ENCODE data around the gene CFAP46. TPM values are rescaled to one million over a fixed set of nuclear protein-coding genes. Genes with fewer than 3 reads are reported as not detected.

CFAP46 gene
- total RNA-seq, 2 experiments from 2014 or later: not detected

- Mint-ChIP-seq H3K4me3 (no peak overlapping the region), H3K27me3 (peaks cover 4% of the 10 kb centered on the region), H3K9me3 (no peaks in the 10 kb centered on the region), H3K4me1 (ENCODE audit: low read depth) (peaks cover 12% of the 10 kb centered on the region), H3K36me3 (ENCODE audit: low read depth) (no peaks in the 10 kb centered on the region), H3K27ac (no peak overlapping the region)
- H3K4me3 ChIP-seq (ENCODE audit: low read length): no peak overlapping the region
- ATAC-seq (ENCODE audit: poor library complexity) (no peak), DNase-seq (peak in 2 of 14 experiments; percentile 8 to 23)
- H3K36me3 ChIP-seq (ENCODE audit: insufficient read depth, low read length): no peaks in the 10 kb centered on the region
- H3K4me1 ChIP-seq (ENCODE audit: insufficient read depth, low read length): peaks cover 10% of the 10 kb centered on the region
- ChIA-PET CTCF (no interaction called here), POLR2A (no interaction called here)
- H3K27ac ChIP-seq (ENCODE audit: low read depth in 1 of 2, low read length in 2 of 2): no peak overlapping the region
- TF ChIP-seq CTCF (IDR thresholded peaks at IDR 0.05): no peak
- H3K9me3 ChIP-seq (ENCODE audit: control insufficient read depth in 1 of 2, insufficient read depth in 1 of 2, low read length in 2 of 2): peaks cover 0 to 18% of the 10 kb centered on the region in 2 experiments
- intact Hi-C loops (cut with DNase I, micrococcal nuclease): no loop called here
- H3K27me3 ChIP-seq (ENCODE audit: control insufficient read depth in 1 of 2, insufficient read depth in 2 of 2, low read length in 2 of 2): peaks cover 0 to 11% of the 10 kb centered on the region in 2 experiments
These were observed 93.3 kb downstream of the CFAP46 start for GRCh38 chr10:132848951-132849545.

- no peaks in the 10 kb centered on the region for H3K9me3 Mint-ChIP-seq
- ChIA-PET CTCF (no interaction called here), POLR2A (no interaction called here)
- H3K27me3 Mint-ChIP-seq: peaks cover 4% of the 10 kb centered on the region
- peaks cover 0 to 11% of the 10 kb centered on the region in 2 experiments for H3K27me3 ChIP-seq (ENCODE audit: control insufficient read depth in 1 of 2, insufficient read depth in 2 of 2, low read length in 2 of 2)
- H3K9me3 ChIP-seq (ENCODE audit: control insufficient read depth in 1 of 2, insufficient read depth in 1 of 2, low read length in 2 of 2): peaks cover 0 to 26% of the 10 kb centered on the region in 2 experiments
- ATAC-seq (ENCODE audit: poor library complexity) (peak; percentile 29), DNase-seq (peak in 3 of 14 experiments; percentile 7 to 32 (median 9))
- H3K36me3 ChIP-seq (ENCODE audit: insufficient read depth, low read length): no peaks in the 10 kb centered on the region
- peaks cover 10% of the 10 kb centered on the region for H3K4me1 ChIP-seq (ENCODE audit: insufficient read depth, low read length)
- peak overlapping the region; percentile 70 for H3K4me3 Mint-ChIP-seq
- H3K27ac ChIP-seq (ENCODE audit: low read depth in 1 of 2, low read length in 2 of 2): no peak overlapping the region
- H3K4me3 ChIP-seq (ENCODE audit: low read length): peak overlapping the region; percentile 31
- intact Hi-C loops (cut with DNase I, micrococcal nuclease): no loop called here
- peak overlapping the region; percentile 6 for H3K27ac Mint-ChIP-seq
- H3K4me1 Mint-ChIP-seq (ENCODE audit: low read depth): peaks cover 12% of the 10 kb centered on the region
- H3K36me3 Mint-ChIP-seq (ENCODE audit: low read depth): no peaks in the 10 kb centered on the region
- TF ChIP-seq CTCF (IDR thresholded peaks at IDR 0.05): no peak
These were observed 94.1 kb downstream of the CFAP46 start for GRCh38 chr10:132848291-132848701.

DNA sequence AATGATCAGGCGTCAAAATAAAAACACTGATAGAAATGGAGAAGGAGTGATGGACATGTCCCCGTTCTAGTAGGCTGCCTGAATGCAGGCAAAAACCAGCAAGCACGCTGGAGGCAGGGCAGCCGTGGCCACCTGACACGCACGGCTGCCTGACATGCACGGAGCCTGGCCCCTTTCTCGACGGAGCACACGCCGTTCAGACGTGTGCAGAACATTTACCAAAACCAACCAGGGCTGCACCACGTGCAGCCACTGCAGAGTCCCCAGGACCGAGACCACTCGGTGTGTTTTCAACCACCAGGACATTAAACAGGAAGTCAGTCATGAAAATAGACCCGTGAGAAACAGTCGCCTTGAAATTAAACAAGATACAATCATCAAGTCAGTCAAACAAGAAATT is 94.5 kb downstream of the CFAP46 start:
- peak overlapping the region; percentile 6 for H3K27ac Mint-ChIP-seq
- H3K27me3 Mint-ChIP-seq: peaks cover 4% of the 10 kb centered on the region
- H3K36me3 ChIP-seq (ENCODE audit: insufficient read depth, low read length): no peaks in the 10 kb centered on the region
- peak overlapping the region; percentile 31 for H3K4me3 ChIP-seq (ENCODE audit: low read length)
- ChIA-PET CTCF (no interaction called here), POLR2A (no interaction called here)
- peaks cover 4 to 30% of the 10 kb centered on the region in 2 experiments for H3K9me3 ChIP-seq (ENCODE audit: control insufficient read depth in 1 of 2, insufficient read depth in 1 of 2, low read length in 2 of 2)
- H3K27ac ChIP-seq (ENCODE audit: low read depth in 1 of 2, low read length in 2 of 2): no peak overlapping the region
- H3K4me1 Mint-ChIP-seq (ENCODE audit: low read depth): peaks cover 12% of the 10 kb centered on the region
- peaks cover 0 to 11% of the 10 kb centered on the region in 2 experiments for H3K27me3 ChIP-seq (ENCODE audit: control insufficient read depth in 1 of 2, insufficient read depth in 2 of 2, low read length in 2 of 2)
- ATAC-seq (ENCODE audit: poor library complexity) (no peak), DNase-seq (peak in 1 of 14 experiments; percentile 5)
- intact Hi-C loops (cut with DNase I, micrococcal nuclease): no loop called here
- peak overlapping the region; percentile 70 for H3K4me3 Mint-ChIP-seq
- peaks cover 10% of the 10 kb centered on the region for H3K4me1 ChIP-seq (ENCODE audit: insufficient read depth, low read length)
- H3K36me3 Mint-ChIP-seq (ENCODE audit: low read depth): no peaks in the 10 kb centered on the region
- no peak for TF ChIP-seq CTCF (IDR thresholded peaks at IDR 0.05)
- H3K9me3 Mint-ChIP-seq: no peaks in the 10 kb centered on the region
